Measurements from ENCODE around the gene ATP2B2.

Gene ATP2B2

DNA sequence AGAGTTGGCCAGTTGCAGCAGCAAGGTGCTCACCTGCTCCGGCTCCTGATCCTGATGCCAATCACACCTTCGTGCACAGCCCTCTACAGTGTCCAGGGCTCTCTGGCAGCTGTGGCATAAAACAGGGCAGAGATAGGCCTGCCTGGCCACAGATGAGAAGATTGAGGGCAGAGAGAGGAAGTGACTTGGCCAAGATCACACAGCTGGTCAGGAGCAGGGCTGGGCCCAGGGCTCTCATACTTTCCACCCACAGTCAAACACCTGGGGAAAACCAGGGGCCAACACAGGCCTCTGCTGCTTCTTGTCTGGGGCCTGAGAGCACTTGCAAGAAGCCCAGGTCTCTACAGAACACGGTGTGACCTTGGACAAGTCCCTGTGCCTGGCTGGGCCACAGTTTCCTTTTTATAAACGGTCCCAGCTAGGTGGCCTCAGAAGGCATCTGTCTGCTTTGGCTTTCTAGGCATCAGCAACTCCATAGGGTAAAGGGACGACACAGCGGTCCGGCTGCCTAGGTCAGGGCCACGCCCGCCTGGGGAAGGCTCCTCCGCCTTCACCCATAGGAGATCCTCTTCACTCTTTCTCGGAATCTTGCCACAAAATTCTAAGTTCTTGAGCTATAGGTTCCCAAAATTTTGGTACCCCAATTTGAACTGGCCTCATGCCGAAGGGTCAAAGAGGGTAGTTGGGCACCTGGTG, 3.1 kb downstream of the ATP2B2 start:
- TF ChIP-seq, protein P1, sequence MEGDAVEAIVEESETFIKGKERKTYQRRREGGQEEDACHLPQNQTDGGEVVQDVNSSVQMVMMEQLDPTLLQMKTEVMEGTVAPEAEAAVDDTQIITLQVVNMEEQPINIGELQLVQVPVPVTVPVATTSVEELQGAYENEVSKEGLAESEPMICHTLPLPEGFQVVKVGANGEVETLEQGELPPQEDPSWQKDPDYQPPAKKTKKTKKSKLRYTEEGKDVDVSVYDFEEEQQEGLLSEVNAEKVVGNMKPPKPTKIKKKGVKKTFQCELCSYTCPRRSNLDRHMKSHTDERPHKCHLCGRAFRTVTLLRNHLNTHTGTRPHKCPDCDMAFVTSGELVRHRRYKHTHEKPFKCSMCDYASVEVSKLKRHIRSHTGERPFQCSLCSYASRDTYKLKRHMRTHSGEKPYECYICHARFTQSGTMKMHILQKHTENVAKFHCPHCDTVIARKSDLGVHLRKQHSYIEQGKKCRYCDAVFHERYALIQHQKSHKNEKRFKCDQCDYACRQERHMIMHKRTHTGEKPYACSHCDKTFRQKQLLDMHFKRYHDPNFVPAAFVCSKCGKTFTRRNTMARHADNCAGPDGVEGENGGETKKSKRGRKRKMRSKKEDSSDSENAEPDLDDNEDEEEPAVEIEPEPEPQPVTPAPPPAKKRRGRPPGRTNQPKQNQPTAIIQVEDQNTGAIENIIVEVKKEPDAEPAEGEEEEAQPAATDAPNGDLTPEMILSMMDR (IDR thresholded peaks at IDR 0.05) = no peak
- no peaks in the 10 kb centered on the region for H3K36me3 ChIP-seq
- peaks cover 49% of the 10 kb centered on the region for H3K27me3 ChIP-seq
- no peaks in the 10 kb centered on the region for H3K9me3 ChIP-seq
- H3K27ac ChIP-seq = no peak overlapping the region
- H3K4me3 ChIP-seq (ENCODE audit: low read depth in 1 of 2, low read length in 1 of 2) = no peak overlapping the region
- no peaks in the 10 kb centered on the region for H3K4me1 ChIP-seq (ENCODE audit: control insufficient read depth in 1 of 2, insufficient read depth in 1 of 2, low read depth in 1 of 2, low read length in 1 of 2)

DNA sequence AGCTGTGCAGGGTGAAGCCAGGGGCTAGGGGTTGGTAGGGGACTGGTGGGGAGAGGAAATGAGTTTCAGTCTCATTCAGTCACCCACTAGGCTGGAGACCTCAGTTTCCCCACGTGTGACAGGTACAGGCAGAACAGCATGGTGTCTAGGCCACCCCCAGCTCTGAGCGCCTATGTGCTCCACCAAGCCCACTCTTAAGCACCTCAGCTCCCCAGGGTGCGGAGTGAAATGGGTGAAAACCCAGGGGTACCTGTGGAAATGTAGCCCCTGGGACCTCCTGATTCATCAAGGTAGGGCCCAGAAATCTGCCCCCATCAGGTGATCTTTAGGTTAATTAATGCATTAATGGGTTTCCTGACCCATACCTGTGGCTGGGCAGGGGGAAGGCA, 3.7 kb downstream of the ATP2B2 start:
- TF ChIP-seq, protein P1 (IDR thresholded peaks at IDR 0.05) = no peak
- Histone ChIP-seq H3K4me1 (ENCODE audit: control insufficient read depth in 1 of 2, insufficient read depth in 1 of 2, low read depth in 1 of 2, low read length in 1 of 2) (no peaks in the 10 kb centered on the region), H3K27me3 (peaks cover 42% of the 10 kb centered on the region), H3K36me3 (no peaks in the 10 kb centered on the region), H3K4me3 (ENCODE audit: low read depth in 1 of 2, low read length in 1 of 2) (no peak overlapping the region), H3K27ac (no peak overlapping the region), H3K9me3 (no peaks in the 10 kb centered on the region)

DNA sequence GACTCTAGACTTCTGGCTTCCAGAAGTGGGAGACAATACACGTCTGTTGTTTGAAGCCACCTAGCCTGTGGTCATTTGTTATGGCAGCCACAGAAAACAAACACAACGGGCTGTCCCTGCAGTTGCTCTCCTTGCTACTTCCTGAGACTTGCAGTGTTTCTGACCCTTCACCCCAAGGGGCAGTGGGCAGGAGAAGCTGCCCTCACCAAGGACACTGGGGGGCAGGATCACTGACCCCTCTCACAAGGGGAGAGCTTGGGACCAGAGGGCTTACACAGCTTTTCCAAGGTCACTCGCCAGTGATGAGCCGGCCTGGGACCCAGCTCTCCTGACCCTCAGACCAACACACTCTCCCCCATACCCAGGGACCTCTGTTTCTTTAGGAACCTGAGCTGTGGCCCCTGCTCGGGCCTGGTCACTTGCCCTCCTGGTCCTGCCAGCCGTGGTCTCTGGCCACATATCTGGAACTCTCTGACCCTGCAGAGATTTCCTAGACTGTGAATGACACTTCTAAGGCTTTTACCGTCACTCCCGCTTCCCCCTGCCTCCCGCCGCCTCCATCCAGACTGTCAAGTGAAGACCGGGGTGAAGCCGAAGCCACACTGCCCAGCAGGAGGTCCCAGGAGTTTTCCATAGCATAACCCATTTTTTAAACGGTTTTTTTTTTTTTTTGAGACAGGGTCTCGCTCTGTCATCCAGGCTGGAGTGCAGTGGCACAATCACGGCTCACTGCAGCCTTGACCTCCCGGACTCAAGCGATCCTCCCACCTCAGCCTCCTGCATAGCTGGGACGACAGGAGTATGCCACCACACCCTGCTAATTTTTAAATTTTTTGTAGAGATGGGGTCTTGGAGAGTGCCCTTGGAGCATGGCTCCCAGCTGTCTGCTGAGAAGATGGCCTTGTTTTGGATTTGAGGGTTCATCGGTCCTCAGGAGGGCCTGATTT, 4.4 kb downstream of the ATP2B2 start:
- H3K36me3 ChIP-seq = no peaks in the 10 kb centered on the region
- peaks cover 35% of the 10 kb centered on the region for H3K27me3 ChIP-seq
- TF ChIP-seq, protein P1 (IDR thresholded peaks at IDR 0.05) = no peak
- no peaks in the 10 kb centered on the region for H3K4me1 ChIP-seq (ENCODE audit: control insufficient read depth in 1 of 2, insufficient read depth in 1 of 2, low read depth in 1 of 2, low read length in 1 of 2)
- H3K9me3 ChIP-seq = no peaks in the 10 kb centered on the region
- H3K4me3 ChIP-seq (ENCODE audit: low read depth in 1 of 2, low read length in 1 of 2) = no peak overlapping the region
- H3K27ac ChIP-seq = no peak overlapping the region

DNA sequence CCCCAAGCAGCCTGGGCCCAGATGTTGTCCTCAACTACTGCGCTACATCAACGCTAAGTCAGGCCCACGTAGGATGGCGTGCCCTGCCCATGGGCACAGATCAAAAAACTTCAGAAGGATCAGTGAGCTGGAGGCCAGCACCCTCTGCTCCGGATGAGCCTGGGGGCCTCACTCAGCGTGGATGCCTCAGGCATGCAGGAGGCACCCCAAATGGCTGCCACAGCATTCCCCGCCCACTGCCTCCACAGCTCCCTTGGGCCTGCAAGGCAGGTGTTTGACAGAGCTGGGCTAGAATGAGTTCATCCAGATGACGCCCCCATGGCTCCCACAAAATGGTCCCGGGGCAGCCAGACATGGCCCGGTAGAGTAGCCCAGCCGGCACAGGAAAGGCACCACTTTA, 7.1 kb downstream of the ATP2B2 start:
- H3K4me3 ChIP-seq (ENCODE audit: low read depth in 1 of 2, low read length in 1 of 2) = no peak overlapping the region
- TF ChIP-seq, protein P1 (IDR thresholded peaks at IDR 0.05) = no peak
- H3K36me3 ChIP-seq = no peaks in the 10 kb centered on the region
- peaks cover 8% of the 10 kb centered on the region for H3K27me3 ChIP-seq
- no peaks in the 10 kb centered on the region for H3K9me3 ChIP-seq
- H3K27ac ChIP-seq = no peak overlapping the region
- no peaks in the 10 kb centered on the region for H3K4me1 ChIP-seq (ENCODE audit: control insufficient read depth in 1 of 2, insufficient read depth in 1 of 2, low read depth in 1 of 2, low read length in 1 of 2)

DNA sequence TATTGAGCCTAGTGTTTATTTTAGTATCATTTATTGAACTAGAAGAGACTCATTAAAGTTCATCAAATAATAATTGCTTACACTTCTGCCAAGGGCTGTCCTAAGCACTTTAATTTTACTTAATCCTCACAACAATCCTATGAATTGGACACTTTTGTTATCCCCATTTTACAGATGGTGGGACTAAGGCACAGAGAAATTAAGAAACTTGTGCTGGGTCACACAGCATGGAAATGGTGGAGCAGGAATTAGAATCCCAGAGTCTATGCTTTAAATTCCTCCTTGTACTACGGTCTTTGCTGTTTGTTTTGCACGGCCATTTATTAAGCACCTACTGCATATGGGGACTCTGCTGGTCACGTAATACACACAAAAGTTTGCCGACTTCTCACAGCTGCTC, 7.9 kb downstream of the ATP2B2 start:
- H3K36me3 ChIP-seq = no peaks in the 10 kb centered on the region
- no peaks in the 10 kb centered on the region for H3K9me3 ChIP-seq
- no peak overlapping the region for H3K27ac ChIP-seq
- H3K4me1 ChIP-seq (ENCODE audit: control insufficient read depth in 1 of 2, insufficient read depth in 1 of 2, low read depth in 1 of 2, low read length in 1 of 2) = no peaks in the 10 kb centered on the region
- TF ChIP-seq, protein P1 (IDR thresholded peaks at IDR 0.05) = no peak
- no peak overlapping the region for H3K4me3 ChIP-seq (ENCODE audit: low read depth in 1 of 2, low read length in 1 of 2)
- no peaks in the 10 kb centered on the region for H3K27me3 ChIP-seq
